Measurements from ENCODE around the gene OLFML2A. TPM values are rescaled to one million over a fixed set of nuclear protein-coding genes. Genes with fewer than 3 reads are reported as not detected.

The OLFML2A gene
- total RNA-seq, 1 experiment from 2014 or later, result 0.99 TPM

DNA sequence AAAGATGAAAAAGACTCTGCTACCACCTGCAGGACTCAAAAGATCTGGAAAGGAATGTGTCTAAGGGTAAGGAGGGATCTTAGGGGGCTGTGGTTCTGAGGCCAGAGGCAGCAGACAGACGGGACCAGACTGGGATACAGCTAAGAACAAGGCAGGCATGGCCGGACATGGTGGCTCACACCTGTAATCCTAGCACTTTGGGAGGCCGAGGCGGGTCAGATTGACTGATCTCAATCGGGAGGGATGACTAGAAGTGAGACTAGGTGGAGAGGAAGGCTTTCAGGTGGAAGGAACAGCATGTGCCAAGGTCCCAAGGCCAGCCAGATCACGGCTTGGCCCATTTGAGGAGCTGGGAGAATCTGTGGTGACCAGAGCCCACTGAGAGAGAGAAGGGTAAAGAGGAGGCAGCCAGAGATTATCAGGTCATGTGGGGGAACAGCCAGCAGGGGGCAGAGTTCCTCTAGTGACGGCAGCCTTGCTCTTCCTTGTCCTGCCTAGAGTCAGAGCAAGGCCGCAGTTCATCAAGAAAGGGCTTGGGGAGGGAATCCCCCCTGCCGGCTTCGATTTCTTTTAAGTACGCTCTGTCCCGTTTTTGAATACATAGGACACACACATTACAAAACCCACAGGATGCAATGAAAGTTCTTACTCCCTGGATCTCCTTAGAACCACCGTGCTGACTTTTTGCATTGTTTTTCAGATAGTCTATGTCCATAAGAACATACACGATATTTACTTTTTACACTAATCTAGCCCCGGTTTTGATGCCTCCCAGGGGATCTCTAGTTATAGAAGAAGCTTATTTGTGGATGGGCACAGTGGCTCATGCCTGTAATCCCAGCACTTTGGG is 2.6 kb upstream of the OLFML2A start:
- TF ChIP-seq, protein P1, sequence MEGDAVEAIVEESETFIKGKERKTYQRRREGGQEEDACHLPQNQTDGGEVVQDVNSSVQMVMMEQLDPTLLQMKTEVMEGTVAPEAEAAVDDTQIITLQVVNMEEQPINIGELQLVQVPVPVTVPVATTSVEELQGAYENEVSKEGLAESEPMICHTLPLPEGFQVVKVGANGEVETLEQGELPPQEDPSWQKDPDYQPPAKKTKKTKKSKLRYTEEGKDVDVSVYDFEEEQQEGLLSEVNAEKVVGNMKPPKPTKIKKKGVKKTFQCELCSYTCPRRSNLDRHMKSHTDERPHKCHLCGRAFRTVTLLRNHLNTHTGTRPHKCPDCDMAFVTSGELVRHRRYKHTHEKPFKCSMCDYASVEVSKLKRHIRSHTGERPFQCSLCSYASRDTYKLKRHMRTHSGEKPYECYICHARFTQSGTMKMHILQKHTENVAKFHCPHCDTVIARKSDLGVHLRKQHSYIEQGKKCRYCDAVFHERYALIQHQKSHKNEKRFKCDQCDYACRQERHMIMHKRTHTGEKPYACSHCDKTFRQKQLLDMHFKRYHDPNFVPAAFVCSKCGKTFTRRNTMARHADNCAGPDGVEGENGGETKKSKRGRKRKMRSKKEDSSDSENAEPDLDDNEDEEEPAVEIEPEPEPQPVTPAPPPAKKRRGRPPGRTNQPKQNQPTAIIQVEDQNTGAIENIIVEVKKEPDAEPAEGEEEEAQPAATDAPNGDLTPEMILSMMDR (IDR thresholded peaks at IDR 0.05; ENCODE audit: unreplicated experiment), result peak; percentile 68
- Mint-ChIP-seq H3K4me1 (ENCODE audit: low read depth, unreplicated experiment) (peaks cover 12% of the 10 kb centered on the region), H3K4me3 (ENCODE audit: low read depth, unreplicated experiment) (no peak overlapping the region), H3K27ac (ENCODE audit: unreplicated experiment) (no peak overlapping the region), H3K36me3 (ENCODE audit: insufficient read depth, unreplicated experiment) (peaks cover 35% of the 10 kb centered on the region), H3K27me3 (ENCODE audit: unreplicated experiment) (peaks cover 8% of the 10 kb centered on the region), H3K9me3 (ENCODE audit: low read depth, unreplicated experiment) (no peaks in the 10 kb centered on the region)
- DNase-seq, result peak; percentile 83
- intact Hi-C loops (cut with micrococcal nuclease; ENCODE audit: unreplicated experiment), result loop anchor here (1.0 kb wide), 1 partner anchor 78 kb away; no protein-coding TSS in a partner anchor
- CTCF ChIA-PET, result interaction anchor here (0.6 to 6.9 kb wide), 3 partner anchors 79 to 1486 kb away, joined by 3 to 80 read pairs (median 3); partner anchors contain the start of gene WDR38
- no TSS peak for BruUV-seq (replicated peaks)

DNA sequence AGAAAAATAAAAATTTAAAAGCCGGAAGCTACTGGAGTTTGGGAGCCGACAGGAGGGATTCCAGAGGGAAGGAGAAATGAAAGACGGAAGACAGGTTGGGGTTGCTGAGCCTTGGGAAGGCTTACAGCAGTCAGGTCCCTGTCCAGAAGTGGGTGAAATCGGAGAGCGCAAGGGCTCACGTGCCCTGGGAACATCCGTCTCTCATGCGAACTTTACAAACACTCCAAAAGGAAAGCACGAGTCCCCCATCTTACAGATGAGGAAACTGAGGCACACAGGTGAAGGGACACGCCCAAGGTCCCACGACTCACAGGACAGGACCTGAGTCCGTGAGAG is 347 bp upstream of the OLFML2A start:
- DNase-seq, result no peak
- Mint-ChIP-seq H3K27me3 (ENCODE audit: unreplicated experiment) (peaks cover 8% of the 10 kb centered on the region), H3K9me3 (ENCODE audit: low read depth, unreplicated experiment) (no peaks in the 10 kb centered on the region), H3K4me1 (ENCODE audit: low read depth, unreplicated experiment) (peaks cover 25% of the 10 kb centered on the region), H3K4me3 (ENCODE audit: low read depth, unreplicated experiment) (peak overlapping the region; percentile 63), H3K36me3 (ENCODE audit: insufficient read depth, unreplicated experiment) (peaks cover 13% of the 10 kb centered on the region), H3K27ac (ENCODE audit: unreplicated experiment) (no peak overlapping the region)
- CTCF ChIA-PET, result interaction anchor here (0.6 to 0.8 kb wide), 5 partner anchors 43 to 951 kb away, joined by 3 to 7 read pairs (median 3); no protein-coding TSS in a partner anchor
- BruUV-seq (replicated peaks), result no TSS peak
- TF ChIP-seq, protein P1 (IDR thresholded peaks at IDR 0.05; ENCODE audit: unreplicated experiment), result no peak
- intact Hi-C loops (cut with micrococcal nuclease; ENCODE audit: unreplicated experiment), result no loop called here

DNA sequence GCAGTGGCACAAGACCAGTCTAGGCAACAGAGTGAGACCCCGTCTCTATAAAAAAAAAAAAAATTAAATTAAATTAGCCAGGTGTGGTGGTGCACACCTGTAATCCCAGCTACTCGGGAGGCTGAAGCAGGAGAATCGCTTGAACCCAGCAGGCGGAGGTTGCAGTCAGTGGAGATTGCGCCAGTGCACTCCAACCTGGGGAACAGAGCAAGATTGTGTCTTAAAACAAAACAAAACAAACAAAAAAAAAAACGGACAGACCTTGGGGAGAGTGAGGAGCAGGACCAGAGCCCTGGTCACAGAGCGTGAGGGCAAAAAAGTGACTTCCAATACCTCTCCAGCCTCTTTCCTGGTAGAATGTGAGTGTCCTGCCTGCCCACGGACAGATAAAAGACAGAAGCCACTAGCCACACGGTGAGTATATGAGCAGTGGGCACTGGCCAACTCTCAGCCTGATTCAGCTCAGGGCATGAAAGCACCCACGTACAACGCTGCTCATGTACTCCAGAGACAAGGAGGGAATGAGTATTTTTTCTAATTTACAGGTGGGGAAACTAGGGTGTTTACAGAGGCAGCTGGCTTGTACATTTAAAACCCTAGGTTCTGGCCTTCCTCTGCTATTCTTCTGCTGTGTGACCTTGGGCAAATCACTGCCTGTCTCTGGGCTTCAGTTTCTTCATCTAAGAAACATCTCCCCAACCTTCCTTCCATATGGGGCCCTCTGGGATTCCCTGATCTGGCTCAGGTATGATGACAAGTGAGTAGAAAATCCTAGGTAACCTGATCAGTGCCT is 1.8 kb downstream of the OLFML2A start:
- Mint-ChIP-seq H3K9me3 (ENCODE audit: low read depth, unreplicated experiment) (no peaks in the 10 kb centered on the region), H3K4me3 (ENCODE audit: low read depth, unreplicated experiment) (no peak overlapping the region), H3K27ac (ENCODE audit: unreplicated experiment) (no peak overlapping the region), H3K27me3 (ENCODE audit: unreplicated experiment) (peaks cover 8% of the 10 kb centered on the region), H3K4me1 (ENCODE audit: low read depth, unreplicated experiment) (peaks cover 25% of the 10 kb centered on the region), H3K36me3 (ENCODE audit: insufficient read depth, unreplicated experiment) (peaks cover 5% of the 10 kb centered on the region)
- no TSS peak for BruUV-seq (replicated peaks)
- CTCF ChIA-PET, result interaction anchor here (0.6 to 1.8 kb wide), 5 partner anchors 13 to 77 kb away, joined by 3 to 11 read pairs (median 4); partner anchors contain the start of gene WDR38
- intact Hi-C loops (cut with micrococcal nuclease; ENCODE audit: unreplicated experiment), result no loop called here
- no peak for DNase-seq
- TF ChIP-seq, protein P1 (IDR thresholded peaks at IDR 0.05; ENCODE audit: unreplicated experiment), result no peak

DNA sequence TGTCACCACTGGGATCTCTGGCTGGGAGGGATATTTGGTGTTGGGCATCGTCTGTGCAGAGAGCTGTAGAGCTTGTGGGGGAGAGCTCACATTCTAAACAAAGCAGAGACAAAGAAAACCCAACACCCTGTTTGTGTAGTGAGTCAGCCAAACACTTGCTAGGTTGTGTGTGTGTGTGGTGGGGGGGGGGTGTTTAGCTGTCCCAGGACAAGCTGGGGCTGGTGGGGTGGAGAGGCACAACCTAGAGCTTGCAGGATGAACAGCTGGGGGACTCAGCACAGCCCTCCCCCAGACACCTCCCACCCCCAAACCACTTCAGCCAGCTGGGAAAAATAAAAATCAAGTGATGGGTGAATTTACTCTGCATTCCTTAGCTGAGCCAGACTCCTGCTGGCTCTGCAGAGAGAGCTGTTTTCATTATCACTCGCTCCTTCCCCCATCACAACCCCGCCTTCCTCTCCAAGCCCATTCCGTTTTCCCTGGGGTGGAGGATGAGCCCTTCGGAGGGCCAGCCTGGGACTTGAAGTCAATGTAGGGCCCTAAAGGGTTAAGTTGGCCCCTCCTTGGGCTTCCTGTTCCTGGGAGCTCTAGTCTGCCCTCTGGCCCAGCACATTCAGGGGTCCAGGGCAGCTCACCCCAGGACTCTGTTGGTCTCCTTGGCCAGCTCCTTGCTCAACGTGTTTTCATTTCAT is 2.6 kb downstream of the OLFML2A start:
- CTCF ChIA-PET, result interaction anchor here (0.6 to 1.8 kb wide), 5 partner anchors 12 to 76 kb away, joined by 3 to 11 read pairs (median 4); partner anchors contain the start of gene WDR38
- no TSS peak for BruUV-seq (replicated peaks)
- TF ChIP-seq, protein P1 (IDR thresholded peaks at IDR 0.05; ENCODE audit: unreplicated experiment), result no peak
- H3K27me3 Mint-ChIP-seq (ENCODE audit: unreplicated experiment), result peaks cover 8% of the 10 kb centered on the region
- H3K27ac Mint-ChIP-seq (ENCODE audit: unreplicated experiment), result no peak overlapping the region
- intact Hi-C loops (cut with micrococcal nuclease; ENCODE audit: unreplicated experiment), result no loop called here
- no peak overlapping the region for H3K4me3 Mint-ChIP-seq (ENCODE audit: low read depth, unreplicated experiment)
- peaks cover 25% of the 10 kb centered on the region for H3K4me1 Mint-ChIP-seq (ENCODE audit: low read depth, unreplicated experiment)
- no peaks in the 10 kb centered on the region for H3K9me3 Mint-ChIP-seq (ENCODE audit: low read depth, unreplicated experiment)
- peaks cover 5% of the 10 kb centered on the region for H3K36me3 Mint-ChIP-seq (ENCODE audit: insufficient read depth, unreplicated experiment)
- peak; percentile 32 for DNase-seq

All from Calu3 (cell line).